ENCODE results near the gene UMODL1. TPM values are rescaled to one million over a fixed set of nuclear protein-coding genes. Genes with fewer than 3 reads are reported as not detected.
"Not testable (repeated sequence)": the region's sequence is repeated elsewhere in the genome, so short reads cannot be mapped to it uniquely, and the experiment has no call there.

Gene UMODL1
- total RNA-seq, 1 experiment from 2014 or later = not detected

GRCh38 chr21:42115136-42115683, 44.1 kb downstream of the UMODL1 start:
- Histone ChIP-seq H3K23ac (ENCODE audit: insufficient read length, low read depth, low read length) (no peak overlapping the region), H3K56ac (ENCODE audit: insufficient read length, low read depth, low read length) (no peak overlapping the region), H2BK5ac (ENCODE audit: insufficient read length, low read length) (no peak overlapping the region), H3K27ac (ENCODE audit: insufficient read length, low read depth, low read length) (no peak overlapping the region), H2AFZ (ENCODE audit: low read length) (no peak overlapping the region), H3K27me3 (ENCODE audit: insufficient read depth, low read length) (no peaks in the 10 kb centered on the region), H3K9ac (ENCODE audit: extremely low read depth, insufficient read length, low read length) (no peak overlapping the region), H3K79me2 (ENCODE audit: insufficient read depth, low read length) (no peaks in the 10 kb centered on the region), H3K18ac (ENCODE audit: insufficient read length, low read depth, low read length) (no peak overlapping the region), H2BK12ac (ENCODE audit: insufficient read length, low read depth, low read length) (no peak overlapping the region), H4K20me1 (ENCODE audit: control insufficient read depth, insufficient read depth, insufficient read length) (no peaks in the 10 kb centered on the region), H4K8ac (replicated peaks; ENCODE audit: insufficient read length, low read depth, low read length) (no peak overlapping the region), H2BK20ac (ENCODE audit: low read depth, low read length, poor library complexity, severe bottlenecking) (no peak overlapping the region), H3K79me1 (ENCODE audit: insufficient read depth, low read depth, low read length, poor library complexity, severe bottlenecking) (no peaks in the 10 kb centered on the region), H3K9me3 (ENCODE audit: control insufficient read depth, low read depth, low read length) (no peaks in the 10 kb centered on the region), H2AK5ac (ENCODE audit: insufficient read length, low read length) (no peak overlapping the region), H3K4me1 (ENCODE audit: insufficient read depth, low read length) (no peaks in the 10 kb centered on the region; the same call in 1 of the 2 replicates), H2BK15ac (ENCODE audit: low read depth, low read length) (no peak overlapping the region), H3T11ph (ENCODE audit: low read length) (no peak overlapping the region), H3K23me2 (ENCODE audit: insufficient read length, low read depth, low read length, poor library complexity, severe bottlenecking) (no peaks in the 10 kb centered on the region), H3K4ac (ENCODE audit: low read depth, low read length) (no peak overlapping the region), H4K5ac (ENCODE audit: insufficient read length, low read depth, low read length) (no peak overlapping the region), H3K14ac (ENCODE audit: insufficient read depth, low read length) (no peak overlapping the region), H3K4me2 (ENCODE audit: insufficient read depth, insufficient read length, low read length) (no peak overlapping the region), H4K91ac (ENCODE audit: insufficient read length, low read depth, low read length) (no peak overlapping the region), H2BK120ac (ENCODE audit: low read depth, low read length, poor library complexity, severe bottlenecking) (no peak overlapping the region)
- Mint-ChIP-seq H3K9me3 (no peaks in the 10 kb centered on the region; a peak in 1 of 5 replicates), H3K4me3 (no peak overlapping the region), H3K4me1 (peaks cover 12 to 14% of the 10 kb centered on the region in 2 experiments), H3K36me3 (ENCODE audit: insufficient read depth in 1 of 3, low read depth in 3 of 3) (no peaks in the 10 kb centered on the region; a peak in 1 of 7 replicates), H3K27me3 (ENCODE audit: low read depth) (peaks cover 16% of the 10 kb centered on the region), H3K27ac (no peak overlapping the region)
- DNase-seq = no peak
- WGBS (ENCODE audit: extremely low coverage, insufficient read length, low lambda C conversion rate) = no CpG with 5 or more reads among the region's 8 CpGs
- no peak for TF ChIP-seq CTCF (conservative IDR thresholded peaks at IDR 0.05)

GRCh38 chr21:42116551-42116950, 45.4 kb downstream of the UMODL1 start:
- H3K36me3 Mint-ChIP-seq (ENCODE audit: insufficient read depth in 1 of 3, low read depth in 3 of 3); H2BK12ac ChIP-seq (ENCODE audit: insufficient read length, low read depth, low read length); H3K9me3 ChIP-seq (ENCODE audit: control insufficient read depth, low read depth, low read length); H3K27ac ChIP-seq (ENCODE audit: insufficient read length, low read depth, low read length); H3K79me2 ChIP-seq (ENCODE audit: insufficient read depth, low read length); H3K56ac ChIP-seq (ENCODE audit: insufficient read length, low read depth, low read length); H3K23me2 ChIP-seq (ENCODE audit: insufficient read length, low read depth, low read length, poor library complexity, severe bottlenecking); H4K20me1 ChIP-seq (ENCODE audit: control insufficient read depth, insufficient read depth, insufficient read length); H3K27ac Mint-ChIP-seq; DNase-seq; H3K23ac ChIP-seq (ENCODE audit: insufficient read length, low read depth, low read length); H4K8ac ChIP-seq (replicated peaks; ENCODE audit: insufficient read length, low read depth, low read length); H2BK15ac ChIP-seq (ENCODE audit: low read depth, low read length); H3K4me3 Mint-ChIP-seq; H3K27me3 ChIP-seq (ENCODE audit: insufficient read depth, low read length); H2BK5ac ChIP-seq (ENCODE audit: insufficient read length, low read length); H2BK120ac ChIP-seq (ENCODE audit: low read depth, low read length, poor library complexity, severe bottlenecking); H3K18ac ChIP-seq (ENCODE audit: insufficient read length, low read depth, low read length); H4K5ac ChIP-seq (ENCODE audit: insufficient read length, low read depth, low read length); H3K4ac ChIP-seq (ENCODE audit: low read depth, low read length); H3K9me3 Mint-ChIP-seq; H2AFZ ChIP-seq (ENCODE audit: low read length); H3K14ac ChIP-seq (ENCODE audit: insufficient read depth, low read length); H3K4me2 ChIP-seq (ENCODE audit: insufficient read depth, insufficient read length, low read length); H3K9ac ChIP-seq (ENCODE audit: extremely low read depth, insufficient read length, low read length); H2BK20ac ChIP-seq (ENCODE audit: low read depth, low read length, poor library complexity, severe bottlenecking); H3K4me1 ChIP-seq (ENCODE audit: insufficient read depth, low read length); H4K91ac ChIP-seq (ENCODE audit: insufficient read length, low read depth, low read length); H2AK5ac ChIP-seq (ENCODE audit: insufficient read length, low read length); H3T11ph ChIP-seq (ENCODE audit: low read length); H3K79me1 ChIP-seq (ENCODE audit: insufficient read depth, low read depth, low read length, poor library complexity, severe bottlenecking): not testable (repeated sequence)
- Mint-ChIP-seq H3K27me3 (ENCODE audit: low read depth) (peaks cover 16% of the 10 kb centered on the region), H3K4me1 (peaks cover 23 to 24% of the 10 kb centered on the region in 2 experiments)
- WGBS (ENCODE audit: extremely low coverage, insufficient read length, low lambda C conversion rate) = no CpG with 5 or more reads among the region's 6 CpGs
